GM23338 (cell line): ENCODE results near the gene RAB29. TPM values are rescaled to one million over a fixed set of nuclear protein-coding genes. Genes with fewer than 3 reads are reported as not detected.

ENCODE experiments used
- ATAC-seq: fragments of 200-7000 bp; cut with Tn5 transposase; 3 replicates; pipeline ENCODE4 v1.9.1; 2020
- DNase-seq: peaks from one replicate; pipeline ENCODE4 v3.0.0-alpha.2; 2015; ENCODE audit warnings: low spot score
- H2AFZ ChIP-seq: fragments of 200-600 bp; sonication (generic); 2 replicates; pipeline ENCODE4 v1.8.0; 2016; ENCODE audit warnings: antibody characterized with exemption, mild to moderate bottlenecking, moderate library complexity
- H3F3A ChIP-seq: fragments of 200-600 bp; sonication (generic); replicated peaks from 2 replicates; pipeline ENCODE4 v1.8.0; 2017; ENCODE audit warnings: antibody characterized with exemption, mixed run types, low read depth
- H3K27ac ChIP-seq: fragments of 200-600 bp; sonication (generic); 2 replicates; pipeline ENCODE4 v1.6.1; 2016; ENCODE audit warnings: low read depth
- H3K27me3 ChIP-seq: fragments of 200-600 bp; sonication (generic); 2 replicates; pipeline ENCODE4 v1.8.0; 2016; ENCODE audit warnings: mild to moderate bottlenecking, mixed run types, moderate library complexity; ENCODE audit not compliant: insufficient read depth
- H3K36me3 ChIP-seq: fragments of 200-600 bp; sonication (generic); 2 replicates; pipeline ENCODE4 v1.8.0; 2016; ENCODE audit warnings: mild to moderate bottlenecking; ENCODE audit not compliant: insufficient read depth
- H3K4me1 ChIP-seq: fragments of 200-600 bp; sonication (generic); 2 replicates; pipeline ENCODE4 v1.8.0; 2016; ENCODE audit warnings: mild to moderate bottlenecking, moderate library complexity; ENCODE audit not compliant: insufficient read depth
- H3K4me2 ChIP-seq: fragments of 200-600 bp; sonication (generic); 2 replicates; pipeline ENCODE4 v1.7.1; 2017; ENCODE audit warnings: mixed run types
- H3K4me3 ChIP-seq: fragments of 200-600 bp; sonication (generic); 2 replicates; pipeline ENCODE4 v1.6.1; 2016; ENCODE audit warnings: mixed run types
- H3K79me2 ChIP-seq: fragments of 200-600 bp; sonication (generic); replicated peaks from 2 replicates; pipeline ENCODE4 v1.8.0; 2017; ENCODE audit warnings: mild to moderate bottlenecking; ENCODE audit not compliant: insufficient read depth
- H3K9me2 ChIP-seq: fragments of 200-600 bp; sonication (generic); 2 replicates; pipeline ENCODE4 v1.8.0; 2017; ENCODE audit not compliant: insufficient read depth
- H4K20me1 ChIP-seq: fragments of 200-600 bp; sonication (generic); replicated peaks from 2 replicates; pipeline ENCODE4 v1.8.0; 2017; ENCODE audit warnings: mild to moderate bottlenecking; ENCODE audit not compliant: insufficient read depth
- H3K27ac Mint-ChIP-seq: 2 replicates; pipeline ENCODE4 v1.8.0; 2020; ENCODE audit warnings: inconsistent platforms, mild to moderate bottlenecking, moderate library complexity, mixed read lengths
- H3K27me3 Mint-ChIP-seq: 3 replicates; pipeline ENCODE4 v1.8.0; 2022; ENCODE audit warnings: low read depth, mild to moderate bottlenecking, moderate library complexity, mixed read lengths, inconsistent platforms; ENCODE audit not compliant: insufficient read depth, poor library complexity
- H3K36me3 Mint-ChIP-seq: 3 replicates; pipeline ENCODE4 v1.8.0; 2021; ENCODE audit warnings: low read depth, mild to moderate bottlenecking, inconsistent platforms, moderate library complexity, mixed read lengths
- H3K4me1 Mint-ChIP-seq: 3 replicates; pipeline ENCODE4 v1.8.0; 2020; ENCODE audit warnings: mild to moderate bottlenecking, inconsistent platforms, mixed read lengths
- H3K4me3 Mint-ChIP-seq: 3 replicates; pipeline ENCODE4 v1.8.0; 2021; ENCODE audit warnings: moderate library complexity, mild to moderate bottlenecking, inconsistent platforms, mixed read lengths
- H3K9me3 Mint-ChIP-seq: 3 replicates; pipeline ENCODE4 v1.8.0; 2020; ENCODE audit warnings: moderate library complexity, mild to moderate bottlenecking, inconsistent platforms, mixed read lengths
- CREB1 ChIP-seq: fragments of 250-450 bp; sonication (Bioruptor Pico); IDR thresholded peaks from 2 replicates; pipeline ENCODE4 v1.5.0; 2020; ENCODE audit warnings: low read depth, mild to moderate bottlenecking, moderate library complexity
- ETS1 ChIP-seq: IDR thresholded peaks from 2 replicates; pipeline ENCODE4 v1.6.1; 2016; ENCODE audit warnings: antibody characterized with exemption
- EZH2 ChIP-seq: fragments of 200-600 bp; sonication (generic); IDR thresholded peaks from one replicate; pipeline ENCODE4 v1.8.0; 2017; ENCODE audit warnings: antibody characterized with exemption, mild to moderate bottlenecking, low read depth; ENCODE audit not compliant: unreplicated experiment
- EZH2phosphoT487 ChIP-seq: fragments of 200-600 bp; sonication (generic); IDR thresholded peaks from one replicate; pipeline ENCODE4 v1.8.1; 2018; ENCODE audit warnings: antibody characterized with exemption; ENCODE audit not compliant: unreplicated experiment
- JUNB ChIP-seq: IDR thresholded peaks from one replicate; pipeline ENCODE4 v1.6.1; 2016; ENCODE audit warnings: antibody characterized with exemption; ENCODE audit not compliant: unreplicated experiment
- NANOG ChIP-seq: IDR thresholded peaks from 2 replicates; pipeline ENCODE4 v1.6.1; 2016; ENCODE audit warnings: antibody characterized with exemption, borderline replicate concordance
- POLR2AphosphoS5 ChIP-seq: IDR thresholded peaks from 2 replicates; pipeline ENCODE4 v1.6.1; 2016; ENCODE audit warnings: antibody characterized with exemption, low read depth
- STAT1 ChIP-seq: IDR thresholded peaks from one replicate; pipeline ENCODE4 v1.6.1; 2016; ENCODE audit warnings: antibody characterized with exemption; ENCODE audit not compliant: unreplicated experiment
- ZNF114 ChIP-seq: fragments of 250-450 bp; sonication (Bioruptor Pico); IDR thresholded peaks from 2 replicates; pipeline ENCODE4 v1.5.0; 2020; ENCODE audit warnings: mild to moderate bottlenecking, moderate library complexity
- ZNF331 ChIP-seq: fragments of 250-450 bp; sonication (Bioruptor Pico); IDR thresholded peaks from 2 replicates; pipeline ENCODE4 v1.5.0; 2020; ENCODE audit warnings: low read depth, mild to moderate bottlenecking, moderate library complexity
- ZNF462 ChIP-seq: fragments of 250-450 bp; sonication (Bioruptor Pico); IDR thresholded peaks from 2 replicates; pipeline ENCODE4 v1.5.0; 2020; ENCODE audit warnings: mild to moderate bottlenecking, moderate library complexity
- polyA plus RNA-seq: library from polyadenylated mRNA; unstranded; fragments of >200 nt; fragmentation: Nextera tagmentation; extraction: Ambion mirVana; gene quantifications from 2 replicates; pipeline ENCODE4 v1.2.1, GENCODE V29; 2016
- total RNA-seq: library from RNA; depleted of rRNA; stranded (reverse); fragments of >200 nt; shearing (Covaris generic); gene quantifications from 2 replicates; pipeline ENCODE4 v1.2.3, GENCODE V29; 2014
- TF ChIP-seq, protein P1 (sequence below), 2 experiments: fragments of 200-600 bp in 1 of 2; sonication (generic) in 1 of 2; conservative IDR thresholded peaks; 2 replicates each; pipeline versions ENCODE4 v1.5.1 to v1.6.1; 2016 to 2017; ENCODE audit warnings: antibody characterized with exemption in 2 of 2, low read depth in 2 of 2, mild to moderate bottlenecking in 2 of 2, moderate library complexity in 1 of 2
- TF ChIP-seq, protein P2 (sequence below): IDR thresholded peaks from one replicate; pipeline ENCODE4 v1.6.1; 2018; ENCODE audit warnings: antibody characterized with exemption; ENCODE audit not compliant: unreplicated experiment

Gene RAB29
- total and polyA plus RNA-seq, 2 experiments from 2014 or later = 7.1 to 9.1 TPM

DNA sequence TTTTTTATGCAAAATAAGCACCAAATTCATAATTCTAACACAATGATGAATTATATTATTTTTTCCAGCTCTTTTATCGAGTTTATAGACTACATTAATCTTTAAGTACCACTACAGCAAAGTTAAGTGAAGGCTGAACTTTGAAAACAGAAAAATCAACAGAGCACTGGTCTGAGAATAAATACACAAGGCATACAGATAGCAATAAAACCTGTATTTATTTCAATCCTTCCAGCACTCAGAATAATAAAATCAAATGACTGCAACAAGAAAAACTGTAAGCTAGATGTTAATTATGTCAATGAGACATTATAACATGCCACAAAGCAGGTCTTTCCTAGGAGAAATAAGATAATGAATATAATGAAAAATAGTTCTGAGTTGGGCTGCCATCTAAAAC, 49.8 kb downstream of the RAB29 start:
- no peaks in the 10 kb centered on the region for H3K4me1 ChIP-seq
- no peak overlapping the region for H2AFZ ChIP-seq
- Mint-ChIP-seq H3K4me3 (no peak overlapping the region), H3K4me1 (no peaks in the 10 kb centered on the region), H3K36me3 (peaks cover 84% of the 10 kb centered on the region), H3K9me3 (no peaks in the 10 kb centered on the region), H3K27me3 (peaks cover 2% of the 10 kb centered on the region), H3K27ac (no peak overlapping the region)
- DNase-seq = no peak
- H4K20me1 ChIP-seq = peaks cover 45% of the 10 kb centered on the region
- no peak overlapping the region for H3K4me2 ChIP-seq
- H3K9me2 ChIP-seq = no peaks in the 10 kb centered on the region
- H3K27ac ChIP-seq = no peak overlapping the region
- H3K4me3 ChIP-seq = no peak overlapping the region
- peaks cover 66% of the 10 kb centered on the region for H3K79me2 ChIP-seq
- H3F3A ChIP-seq = peaks cover 6% of the 10 kb centered on the region; the same call in 1 of the 2 replicates
- H3K36me3 ChIP-seq = peaks cover 49% of the 10 kb centered on the region
- TF ChIP-seq STAT1 (no peak), ETS1 (no peak), ZNF114 (no peak), JUNB (no peak), EZH2phosphoT487 (no peak), EZH2 (no peak), POLR2AphosphoS5 (no peak), NANOG (no peak), ZNF462 (CRISPR knock-in tag) (no peak), ZNF331 (no peak), CREB1 (no peak)
- TF ChIP-seq, protein P1, sequence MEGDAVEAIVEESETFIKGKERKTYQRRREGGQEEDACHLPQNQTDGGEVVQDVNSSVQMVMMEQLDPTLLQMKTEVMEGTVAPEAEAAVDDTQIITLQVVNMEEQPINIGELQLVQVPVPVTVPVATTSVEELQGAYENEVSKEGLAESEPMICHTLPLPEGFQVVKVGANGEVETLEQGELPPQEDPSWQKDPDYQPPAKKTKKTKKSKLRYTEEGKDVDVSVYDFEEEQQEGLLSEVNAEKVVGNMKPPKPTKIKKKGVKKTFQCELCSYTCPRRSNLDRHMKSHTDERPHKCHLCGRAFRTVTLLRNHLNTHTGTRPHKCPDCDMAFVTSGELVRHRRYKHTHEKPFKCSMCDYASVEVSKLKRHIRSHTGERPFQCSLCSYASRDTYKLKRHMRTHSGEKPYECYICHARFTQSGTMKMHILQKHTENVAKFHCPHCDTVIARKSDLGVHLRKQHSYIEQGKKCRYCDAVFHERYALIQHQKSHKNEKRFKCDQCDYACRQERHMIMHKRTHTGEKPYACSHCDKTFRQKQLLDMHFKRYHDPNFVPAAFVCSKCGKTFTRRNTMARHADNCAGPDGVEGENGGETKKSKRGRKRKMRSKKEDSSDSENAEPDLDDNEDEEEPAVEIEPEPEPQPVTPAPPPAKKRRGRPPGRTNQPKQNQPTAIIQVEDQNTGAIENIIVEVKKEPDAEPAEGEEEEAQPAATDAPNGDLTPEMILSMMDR (conservative IDR thresholded peaks at IDR 0.05; ENCODE audit: low read depth in 2 of 2) = no peak
- TF ChIP-seq, protein P2, sequence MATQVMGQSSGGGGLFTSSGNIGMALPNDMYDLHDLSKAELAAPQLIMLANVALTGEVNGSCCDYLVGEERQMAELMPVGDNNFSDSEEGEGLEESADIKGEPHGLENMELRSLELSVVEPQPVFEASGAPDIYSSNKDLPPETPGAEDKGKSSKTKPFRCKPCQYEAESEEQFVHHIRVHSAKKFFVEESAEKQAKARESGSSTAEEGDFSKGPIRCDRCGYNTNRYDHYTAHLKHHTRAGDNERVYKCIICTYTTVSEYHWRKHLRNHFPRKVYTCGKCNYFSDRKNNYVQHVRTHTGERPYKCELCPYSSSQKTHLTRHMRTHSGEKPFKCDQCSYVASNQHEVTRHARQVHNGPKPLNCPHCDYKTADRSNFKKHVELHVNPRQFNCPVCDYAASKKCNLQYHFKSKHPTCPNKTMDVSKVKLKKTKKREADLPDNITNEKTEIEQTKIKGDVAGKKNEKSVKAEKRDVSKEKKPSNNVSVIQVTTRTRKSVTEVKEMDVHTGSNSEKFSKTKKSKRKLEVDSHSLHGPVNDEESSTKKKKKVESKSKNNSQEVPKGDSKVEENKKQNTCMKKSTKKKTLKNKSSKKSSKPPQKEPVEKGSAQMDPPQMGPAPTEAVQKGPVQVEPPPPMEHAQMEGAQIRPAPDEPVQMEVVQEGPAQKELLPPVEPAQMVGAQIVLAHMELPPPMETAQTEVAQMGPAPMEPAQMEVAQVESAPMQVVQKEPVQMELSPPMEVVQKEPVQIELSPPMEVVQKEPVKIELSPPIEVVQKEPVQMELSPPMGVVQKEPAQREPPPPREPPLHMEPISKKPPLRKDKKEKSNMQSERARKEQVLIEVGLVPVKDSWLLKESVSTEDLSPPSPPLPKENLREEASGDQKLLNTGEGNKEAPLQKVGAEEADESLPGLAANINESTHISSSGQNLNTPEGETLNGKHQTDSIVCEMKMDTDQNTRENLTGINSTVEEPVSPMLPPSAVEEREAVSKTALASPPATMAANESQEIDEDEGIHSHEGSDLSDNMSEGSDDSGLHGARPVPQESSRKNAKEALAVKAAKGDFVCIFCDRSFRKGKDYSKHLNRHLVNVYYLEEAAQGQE = no peak
- no peaks in the 10 kb centered on the region for H3K27me3 ChIP-seq
- ATAC-seq = no peak
